ENCODE data around the gene TCF23.

Gene TCF23

DNA sequence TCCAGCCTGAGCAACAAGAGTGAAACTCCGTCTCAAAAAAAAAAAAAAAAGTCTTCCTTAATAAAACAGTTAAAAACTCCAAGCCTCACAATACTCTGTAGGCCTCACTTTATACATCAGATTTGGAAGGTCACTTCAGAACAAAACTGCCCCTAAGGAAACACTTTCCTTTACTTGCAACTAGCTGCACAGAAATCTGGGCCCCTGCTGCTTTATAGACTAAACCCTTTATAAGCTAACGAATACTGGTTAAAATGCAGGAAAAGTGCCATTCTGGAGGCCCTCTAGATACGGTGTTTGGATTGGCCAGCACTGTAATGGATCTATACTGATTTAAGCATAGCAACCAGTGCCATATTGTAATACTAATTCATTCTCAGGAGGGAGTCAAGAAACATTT is 23.7 kb upstream of the TCF23 start:
- no peak overlapping the region for H3K4me3 ChIP-seq (ENCODE audit: low read depth, low read length)
- no peak for TF ChIP-seq CTCF (IDR thresholded peaks at IDR 0.05; ENCODE audit: borderline replicate concordance, insufficient read depth, low read depth, low read length)

DNA sequence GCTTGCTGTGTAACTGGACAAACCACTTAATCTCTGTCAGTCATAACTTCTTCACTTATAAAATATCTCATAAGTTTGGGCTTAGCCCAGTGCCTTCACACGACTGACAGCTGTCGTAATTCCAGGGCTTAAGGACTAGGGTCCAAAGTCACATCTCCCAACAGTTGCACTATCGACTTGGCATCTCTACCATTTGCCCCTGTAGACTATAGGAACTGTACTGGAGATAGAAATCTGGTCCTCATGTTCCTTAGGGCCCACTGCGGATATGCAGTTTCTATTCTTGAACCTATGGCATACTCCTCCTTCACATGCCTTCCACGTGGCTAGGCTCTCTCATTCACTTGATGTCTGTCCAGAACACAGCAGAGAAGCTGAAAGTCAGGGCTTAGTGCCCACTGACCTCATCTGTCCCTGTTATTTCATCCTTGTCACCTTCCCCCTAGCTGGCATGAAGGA is 22.5 kb upstream of the TCF23 start:
- no peak for TF ChIP-seq CTCF (IDR thresholded peaks at IDR 0.05; ENCODE audit: borderline replicate concordance, insufficient read depth, low read depth, low read length)
- H3K4me3 ChIP-seq (ENCODE audit: low read depth, low read length) = no peak overlapping the region

GRCh38 chr2:27127883-27128667 is 20.7 kb upstream of the TCF23 start:
- TF ChIP-seq CTCF (IDR thresholded peaks at IDR 0.05; ENCODE audit: borderline replicate concordance, insufficient read depth, low read depth, low read length) = no peak
- H3K4me3 ChIP-seq (ENCODE audit: low read depth, low read length) = no peak overlapping the region

DNA sequence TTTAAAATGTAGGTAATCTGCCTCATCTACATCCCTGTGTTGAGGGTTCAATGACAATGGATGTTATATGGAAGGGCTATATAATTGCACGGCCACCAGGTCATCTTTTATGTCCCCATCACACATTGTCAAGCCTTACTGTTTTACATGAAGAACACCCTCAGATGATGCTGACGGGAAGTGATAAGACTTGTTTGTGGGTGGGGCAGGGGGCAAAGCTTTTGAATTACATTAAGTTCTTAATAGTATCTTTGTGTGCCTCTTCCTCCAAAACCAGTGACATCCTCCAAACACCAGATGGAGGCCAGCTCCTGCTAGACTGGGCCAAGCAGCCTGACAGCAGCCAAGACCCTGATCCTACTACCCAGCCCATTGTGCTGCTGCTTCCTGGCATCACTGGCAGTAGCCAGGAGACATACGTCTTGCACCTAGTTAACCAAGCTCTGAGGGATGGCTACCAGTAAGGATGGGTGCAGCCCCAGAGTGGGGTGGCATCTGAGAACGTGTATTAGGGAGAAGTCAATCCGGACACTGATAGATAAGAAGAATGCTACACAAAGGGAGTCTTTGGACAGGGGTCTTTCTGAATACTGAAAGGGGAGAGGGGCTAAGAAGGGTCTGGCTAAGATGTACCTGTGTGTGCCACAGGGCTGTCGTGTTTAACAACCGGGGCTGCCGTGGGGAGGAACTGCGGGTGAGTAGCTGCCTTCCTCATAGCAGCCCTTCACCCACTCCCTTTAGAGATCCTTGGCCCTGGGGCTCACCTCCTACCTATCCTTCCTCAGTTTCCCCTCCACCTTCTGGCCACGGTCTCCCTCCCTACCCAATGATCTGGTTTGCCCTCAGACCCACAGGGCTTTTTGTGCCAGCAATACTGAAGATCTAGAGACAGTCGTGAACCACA is 19.9 kb upstream of the TCF23 start:
- TF ChIP-seq CTCF (IDR thresholded peaks at IDR 0.05; ENCODE audit: borderline replicate concordance, insufficient read depth, low read depth, low read length) = no peak
- no peak overlapping the region for H3K4me3 ChIP-seq (ENCODE audit: low read depth, low read length)

GRCh38 chr2:27130396-27130795 is 18.4 kb upstream of the TCF23 start:
- no peak overlapping the region for H3K4me3 ChIP-seq (ENCODE audit: low read depth, low read length)
- no peak for TF ChIP-seq CTCF (IDR thresholded peaks at IDR 0.05; ENCODE audit: borderline replicate concordance, insufficient read depth, low read depth, low read length)

DNA sequence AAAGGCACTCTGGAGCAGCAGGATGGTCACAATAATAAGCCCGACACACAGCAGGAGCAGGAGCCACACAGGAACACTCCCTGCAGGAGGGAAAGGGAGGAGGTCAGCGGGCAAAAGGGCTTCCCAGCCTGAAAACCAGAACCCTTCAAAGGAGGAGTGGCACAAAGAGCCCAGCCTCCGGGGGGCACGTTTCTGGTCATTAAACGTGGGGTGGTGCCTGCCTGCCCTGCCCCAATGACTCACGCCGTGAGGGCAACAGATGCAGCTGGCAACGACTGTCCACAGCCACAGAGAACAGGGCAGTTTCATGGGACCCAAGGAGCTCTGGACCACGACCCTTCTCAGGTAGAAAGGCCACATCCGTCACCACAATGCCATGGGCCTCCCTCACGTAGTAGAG is 17.4 kb upstream of the TCF23 start:
- no peak for TF ChIP-seq CTCF (IDR thresholded peaks at IDR 0.05; ENCODE audit: borderline replicate concordance, insufficient read depth, low read depth, low read length)
- H3K4me3 ChIP-seq (ENCODE audit: low read depth, low read length) = no peak overlapping the region
